ENCODE measurements around the gene SH2D2A.
A peak's percentile ranks its signal among the peaks of the same experiment; 100 is the strongest.

SH2D2A gene

GRCh38 chr1:156816561-156817328 lies at the start of gene SH2D2A:
SH2D2A (minus strand) TSS chr1:156816848; CDS start chr1:156816708, 140 bp downstream.
- no peak for DNase-seq

GRCh38 chr1:156865865-156866248 lies 49.2 kb upstream of the SH2D2A start:
- DNase-seq = no peak

DNA sequence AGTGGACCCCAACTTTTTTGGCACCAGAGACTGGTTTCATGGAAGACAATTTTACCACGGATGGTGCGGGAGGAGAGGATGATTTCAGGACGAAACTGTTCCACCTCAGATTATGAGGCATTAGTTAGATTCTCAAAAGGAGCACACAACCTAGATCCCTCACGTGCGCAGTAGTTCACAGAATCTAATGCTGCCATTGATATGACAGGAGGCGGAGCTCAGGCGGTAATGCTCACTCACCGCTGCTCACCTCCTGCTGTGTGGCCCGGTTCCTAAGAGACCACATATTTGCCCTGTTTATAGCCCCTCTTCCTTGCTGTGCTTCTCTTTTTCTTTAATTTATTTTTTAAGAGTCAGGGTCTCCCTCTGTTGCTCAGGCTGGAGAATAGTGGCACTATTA lies 48.6 kb upstream of the SH2D2A start:
- DNase-seq = no peak

- DNase-seq = no peak
These were observed 48.1 kb upstream of the SH2D2A start for GRCh38 chr1:156864796-156865195.

DNA sequence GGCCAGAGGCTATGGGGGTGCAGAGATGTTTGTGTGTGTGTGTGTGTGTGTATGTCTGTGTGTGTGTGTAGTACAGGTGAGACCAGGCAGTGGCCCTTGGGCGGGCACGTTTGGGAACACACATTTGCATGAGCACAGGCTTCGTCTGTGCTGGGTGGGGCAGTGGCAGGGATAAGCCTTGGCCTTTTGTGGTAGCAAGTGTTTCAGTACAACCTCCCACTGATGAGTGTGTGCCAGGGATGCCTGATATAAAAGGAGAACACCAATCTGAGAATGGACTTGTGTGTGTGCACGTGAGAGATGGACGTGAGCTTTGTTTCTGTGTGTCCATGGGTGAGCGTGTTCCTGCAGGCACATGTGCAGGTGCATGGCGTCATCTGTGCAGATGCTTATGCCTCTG lies 47.0 kb upstream of the SH2D2A start:
- no peak for DNase-seq

- DNase-seq = no peak
These were observed 46.5 kb upstream of the SH2D2A start for GRCh38 chr1:156862997-156863599.

GRCh38 chr1:156862584-156862983 lies 45.9 kb upstream of the SH2D2A start:
- DNase-seq = no peak

- peak; percentile 22 for DNase-seq
These were observed 44.2 kb upstream of the SH2D2A start, which contains the start of gene NTRK1 for GRCh38 chr1:156860628-156861423. NTRK1 (plus strand) TSS chr1:156860865; CDS start chr1:156860935, 70 bp downstream.

- no peak for DNase-seq
These were observed 43.5 kb upstream of the SH2D2A start for GRCh38 chr1:156860113-156860627.

GRCh38 chr1:156859523-156860112 lies 43.0 kb upstream of the SH2D2A start:
- no peak for DNase-seq

DNA sequence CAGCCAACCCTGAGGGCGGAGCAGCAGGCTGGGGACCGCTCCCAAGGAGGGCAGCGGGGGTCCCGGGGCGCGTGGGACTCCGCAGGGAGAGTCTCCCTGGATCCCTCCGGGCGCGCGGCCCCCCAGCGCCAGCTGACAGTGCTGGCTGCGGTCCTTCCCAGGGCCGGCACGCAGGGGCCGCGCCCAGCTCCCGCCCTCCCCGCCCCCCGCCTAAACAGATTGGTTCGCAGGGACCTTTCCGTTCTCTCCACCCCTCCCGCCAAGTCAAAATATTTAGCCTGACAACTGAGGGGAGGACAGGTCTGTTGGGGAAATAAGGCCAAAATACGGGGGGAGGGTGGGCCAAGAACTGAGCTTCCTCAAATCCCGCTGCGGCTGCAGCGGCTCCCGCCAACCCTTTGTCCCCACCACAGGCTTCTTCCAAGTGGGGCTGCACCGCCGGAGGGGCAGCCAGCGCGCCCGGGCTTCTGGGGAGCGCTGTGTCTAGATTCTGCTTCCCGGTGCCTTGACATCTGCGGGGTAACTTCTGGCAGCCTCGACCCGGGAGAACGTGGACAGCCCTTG lies 42.4 kb upstream of the SH2D2A start, which contains the start of gene INSRR:
TSS of gene INSRR (minus strand) at position 159 of the 564 bp plus-strand sequence. CDS start 496 bp downstream, outside the sequence.
- no peak for DNase-seq

DNA sequence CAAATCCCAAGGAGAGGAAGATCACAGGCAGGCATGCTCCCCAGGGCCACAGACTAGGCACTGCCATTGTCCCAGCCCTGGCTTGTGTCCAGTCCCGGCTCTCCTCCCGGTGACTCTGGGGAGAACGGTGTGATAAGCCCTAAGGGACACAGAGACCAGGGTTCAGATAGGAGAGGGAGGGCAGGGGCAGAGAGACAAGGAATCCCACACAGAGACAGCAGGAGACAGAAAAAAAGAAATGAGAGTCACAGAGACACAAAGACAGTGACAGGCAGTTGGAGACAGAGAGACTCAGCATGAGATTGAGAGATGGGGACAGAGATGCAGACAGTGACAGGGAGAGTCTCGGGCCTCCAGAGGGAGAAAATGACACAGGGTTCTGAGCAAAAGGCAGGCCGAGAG lies 41.9 kb upstream of the SH2D2A start:
- no peak for DNase-seq

DNA sequence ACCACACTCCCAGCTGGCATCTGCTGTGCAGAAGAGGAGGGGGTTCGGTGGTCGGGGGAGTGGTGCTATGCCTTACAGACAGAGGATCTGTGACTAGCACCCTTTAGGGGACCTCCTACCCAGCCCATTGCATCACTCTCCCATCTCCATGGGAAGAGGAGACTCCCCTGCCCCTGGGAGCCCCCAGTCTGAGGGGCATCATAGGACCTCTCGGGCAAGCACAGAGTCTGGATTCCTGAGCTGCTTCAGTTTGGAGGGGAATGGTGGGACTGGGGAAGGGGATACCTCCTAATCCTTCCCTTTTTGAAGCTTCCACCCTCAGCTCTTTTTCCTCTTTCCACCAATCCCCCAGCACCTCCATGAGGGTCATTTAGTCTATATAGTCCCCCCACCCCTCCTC lies 40.9 kb upstream of the SH2D2A start:
- no peak for DNase-seq

DNA sequence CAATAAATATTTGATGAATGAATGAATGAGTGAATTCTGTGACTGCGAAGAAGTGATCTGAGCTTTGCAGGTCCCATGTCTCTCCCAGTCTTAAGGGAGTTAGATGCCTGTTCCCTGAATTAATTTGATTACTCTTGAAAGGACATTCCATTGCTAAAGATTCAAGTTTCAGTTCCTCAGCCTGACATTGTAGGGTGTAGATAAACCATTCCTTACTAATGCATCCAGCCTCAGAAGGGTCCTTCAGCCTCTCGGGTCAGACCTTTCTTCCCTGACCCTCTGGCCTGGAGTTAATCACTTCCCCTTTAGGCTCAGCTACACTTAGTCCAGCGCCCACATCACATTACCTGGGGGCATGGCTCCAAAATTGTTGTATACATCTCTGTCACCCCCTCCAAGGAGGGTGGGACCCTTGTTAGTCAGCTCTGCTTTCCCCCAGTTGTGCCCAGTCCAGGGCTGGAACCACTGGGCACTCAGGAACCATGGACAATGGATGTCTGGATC lies 39.7 kb upstream of the SH2D2A start:
- no peak for DNase-seq

- DNase-seq = no peak
These were observed 38.0 kb upstream of the SH2D2A start for GRCh38 chr1:156854634-156855033.

DNA sequence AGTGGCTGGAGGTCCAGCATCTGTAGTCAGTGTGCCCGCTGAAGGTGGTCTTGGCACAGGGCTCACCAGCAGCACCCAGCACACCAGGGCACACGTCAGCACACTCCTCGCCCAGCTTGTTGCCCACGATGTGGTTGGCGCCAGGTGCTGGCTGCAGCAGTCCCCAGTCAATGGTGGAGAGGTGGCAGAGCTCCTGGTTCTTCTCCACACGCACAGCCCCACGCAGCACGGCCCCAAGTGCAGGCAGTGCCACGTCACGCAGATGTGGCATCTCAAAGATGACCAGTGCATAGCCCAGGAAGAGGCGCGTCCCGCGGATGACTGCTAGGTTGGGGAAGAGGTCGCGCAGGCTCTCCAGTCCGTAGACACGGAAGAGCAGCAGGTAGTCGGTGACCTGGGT lies 37.1 kb upstream of the SH2D2A start:
- no peak for DNase-seq

- DNase-seq = peak; percentile 88
These were observed 35.8 kb upstream of the SH2D2A start for GRCh38 chr1:156852418-156852874.

DNA sequence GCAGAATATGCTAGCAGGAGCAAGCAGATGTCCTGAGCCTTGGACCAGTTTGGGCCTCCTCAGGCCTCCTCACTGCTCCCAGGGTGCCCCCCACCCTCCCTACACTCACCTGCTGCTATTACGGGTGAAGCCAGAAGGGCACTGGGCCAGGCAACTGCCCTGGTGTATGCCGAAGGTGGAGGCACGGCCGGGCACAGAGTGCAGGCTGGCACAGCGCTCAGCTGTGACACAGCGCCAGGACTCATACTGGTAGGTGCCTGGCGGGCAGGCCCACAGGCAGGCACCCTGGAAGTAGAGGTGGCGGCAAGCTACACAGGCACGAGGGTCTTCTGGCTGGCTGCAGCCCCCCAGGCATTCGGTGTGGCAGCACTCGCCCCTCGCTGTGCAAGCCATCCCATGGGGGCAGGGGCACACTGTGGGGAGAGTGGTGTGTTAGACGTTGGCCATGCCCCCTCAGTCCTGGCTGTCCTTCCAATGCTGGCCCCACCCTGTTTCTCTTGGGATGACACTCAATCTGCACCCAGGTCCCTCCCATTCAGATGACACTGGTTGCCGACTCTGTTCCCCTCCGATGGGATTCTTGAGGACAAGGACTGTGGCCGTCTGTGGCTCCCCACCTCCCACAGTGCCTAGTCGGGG lies 35.2 kb upstream of the SH2D2A start:
- peak; percentile 56 for DNase-seq

DNA sequence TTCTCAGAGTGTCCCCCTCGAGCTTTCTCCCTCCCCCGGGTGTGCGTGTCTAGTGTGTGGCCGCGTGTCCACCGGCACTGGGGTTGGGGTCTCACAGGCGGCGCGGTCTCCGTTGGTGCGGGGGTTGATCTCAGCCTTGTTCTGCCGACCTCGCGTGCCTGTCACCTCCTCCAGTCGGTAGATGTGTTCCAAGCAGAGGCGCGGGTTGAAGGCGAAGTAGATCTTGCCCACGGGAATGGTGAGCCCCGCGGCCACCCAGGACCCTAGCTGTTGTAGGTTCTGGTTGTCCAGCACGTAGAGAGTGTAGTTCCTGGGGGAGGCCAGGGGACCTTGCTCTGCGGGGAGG lies 32.5 kb upstream of the SH2D2A start:
- no peak for DNase-seq

DNA sequence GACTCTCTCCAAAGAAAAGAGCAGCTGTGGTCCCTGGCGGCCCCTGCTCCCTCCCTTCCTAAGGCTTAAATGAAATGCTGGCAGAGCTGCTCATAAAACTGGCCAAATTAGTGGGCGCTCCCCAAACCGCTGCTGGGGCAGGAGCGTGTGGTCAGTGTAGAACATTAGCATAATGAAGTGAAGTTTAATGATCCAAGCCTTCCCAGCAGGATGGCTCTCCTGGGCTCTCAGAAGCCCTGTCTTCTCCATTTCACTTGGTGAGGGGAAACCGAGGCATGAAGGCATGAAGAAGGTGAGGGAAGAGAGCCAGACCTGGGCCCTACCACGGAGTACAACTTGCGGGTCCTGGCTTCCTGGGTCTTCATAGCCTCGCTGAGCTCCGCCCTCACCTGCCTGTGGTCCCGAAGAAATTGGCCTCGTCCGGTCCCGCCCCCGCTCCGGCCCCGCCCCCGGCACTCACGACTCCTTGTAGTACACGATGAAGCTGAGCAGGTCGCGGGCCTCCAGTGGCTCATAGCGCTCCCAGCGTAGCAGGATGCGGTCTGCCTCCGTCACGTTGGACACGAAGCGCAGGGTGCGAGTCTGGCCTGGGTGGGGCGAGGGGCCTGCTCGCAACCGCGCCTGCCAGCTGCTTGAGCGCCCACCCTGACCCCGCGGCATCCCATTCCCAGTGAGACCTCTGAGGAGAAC lies 32.0 kb upstream of the SH2D2A start:
- no peak for DNase-seq
